Heart left ventricle (tissue), 16 donors: ENCODE measurements around the gene TMEM266. TPM values are rescaled to one million over a fixed set of nuclear protein-coding genes. Genes with fewer than 3 reads are reported as not detected.

Source experiments
- ATAC-seq, 4 donors: fragments of 200-7000 bp; cut with Tn5 transposase; one replicate each; pipeline ENCODE4 v1.9.1; 2020 to 2022; ENCODE audit warnings: moderate library complexity in 4 of 4, mild to moderate bottlenecking in 3 of 4, moderate number of reproducible peaks in 1 of 4
- DNase-seq, 5 donors: peaks; one replicate each; pipeline ENCODE4 v3.0.0-alpha.2; 2020
- H3K27ac ChIP-seq, 12 donors: fragments of 200-600 bp; sonication (generic) in 4 of 12; one replicate each; pipeline versions ENCODE4 v1.5.0 to v1.8.0; 2016 to 2022; ENCODE audit warnings: mild to moderate bottlenecking in 2 of 12
- H3K27me3 ChIP-seq, 9 donors: fragments of 200-600 bp; sonication (generic) in 2 of 9; one replicate each; pipeline versions ENCODE4 v1.5.1 to v1.8.0; 2016 to 2022; ENCODE audit warnings: mild to moderate bottlenecking in 3 of 9
- H3K36me3 ChIP-seq, 9 donors: fragments of 200-600 bp; sonication (generic) in 2 of 9; one replicate each; pipeline versions ENCODE4 v1.5.0 to v1.8.0; 2018 to 2022; ENCODE audit warnings: mild to moderate bottlenecking in 2 of 9
- H3K4me1 ChIP-seq, 12 donors: fragments of 200-600 bp; sonication (generic) in 4 of 12; one replicate each; pipeline versions ENCODE4 v1.5.0 to v1.8.0; 2016 to 2022; ENCODE audit warnings: mild to moderate bottlenecking in 3 of 12
- H3K4me3 ChIP-seq, 12 donors: fragments of 200-600 bp; sonication (generic) in 4 of 12; one replicate each; pipeline versions ENCODE4 v1.5.0 to v1.8.0; 2017 to 2022; ENCODE audit warnings: mild to moderate bottlenecking in 9 of 12, moderate library complexity in 4 of 12
- H3K9me3 ChIP-seq, 12 donors: fragments of 200-600 bp; sonication (generic) in 4 of 12; one replicate each; pipeline versions ENCODE4 v1.5.0 to v1.8.0; 2016 to 2022; ENCODE audit warnings: mild to moderate bottlenecking in 1 of 12
- POLR2A ChIP-seq, 2 donors: fragments of 450-650 bp; IDR thresholded peaks; one replicate each; pipeline ENCODE4 v1.6.1; 2017; ENCODE audit warnings: antibody characterized with exemption in 2 of 2, mild to moderate bottlenecking in 2 of 2, moderate library complexity in 2 of 2
- WGBS, 4 donors: extraction: QIAGEN DNeasy Blood & Tissue Kit in 2 of 4; methylation state at CpG; one replicate each; pipeline versions ENCODE4 v1.1.5 to v1.1.7; 2013 to 2018; 5-methylcytosine and 5-hydroxymethylcytosine counted together
- intact Hi-C, 10 donors: fragments of 100-400 bp; cut with DNase I; formaldehyde crosslinking; loops; one replicate each; pipeline versions ENCODE4 v1.11.1 to v1.14.2; 2022
- polyA plus RNA-seq, 2 donors: library from polyadenylated mRNA; stranded (reverse); fragments of 200-250 nt; gene quantifications; one replicate each; pipeline ENCODE4 v1.2.3, GENCODE V29; 2013
- total RNA-seq, 9 donors: library from RNA; depleted of rRNA in 2 of 9; stranded (reverse); fragments of >200 nt in 2 of 9; fragmentation: NEBNext Ultra II Directional in 3 of 9; extraction: Animal tissue kit (Norgen Biotek cat#: 25700) in 3 of 9; gene quantifications; one replicate each; pipeline versions ENCODE4 v1.1.0 to v1.2.4, GENCODE V29; 2016 to 2023
- TF ChIP-seq, protein P1 (sequence below), 12 donors: fragments of 200-600 bp; sonication (generic) in 4 of 12; IDR thresholded peaks; one replicate each; pipeline versions ENCODE4 v1.5.0 to v1.8.0; 2018 to 2022; ENCODE audit warnings: antibody characterized with exemption in 12 of 12, mild to moderate bottlenecking in 5 of 12
- donor health status: ischemic (EF 13 %, LVEDD 7.1; RV severe dilation, severe dysfunction).
- donor health status: healthy with polysubstance abuse.
- donor health status: DM: no; HTN: yes; CAD: no.
- donor health status: DM: no; HTN: no; CAD: no.
- donor health status: ischemic (EF 25% LVEDD 6.9; RV normal size, moderate dysfunction).
- donor health status: ischemic (EF 25% LVEDD 5.7; RV mildly dilated, moderate dysfunction).
- donor health status: healthy.
- donor health status: DM: yes; HTN: yes; CAD: no.
- donor health status: ischemic (EF 35%, LVEDD 5.7; RV mildly dilated, moderate dysfunction).
- donor health status: nonischemic (EF 11% LVEDD 7.7; RV severe dilation, severe dysfunction).
- donor health status: DM: yes; HTN: yes; CAD: no.
- donor health status: PGD.
- donor health status: ischemic (EF 29% LVEDD 5.4; RV normal size, mild dysfunction).
- donor health status: nonischemic (EF 23%, LVEDD 6.1; RV moderate dilation, normal function).

TMEM266 gene
- total and polyA plus RNA-seq, 11 donors: 0.03 to 0.38 (median 0.28) TPM; not detected in 6

GRCh38 chr15:76185716-76186115 lies 125.9 kb downstream of the TMEM266 start:
- Histone ChIP-seq H3K4me3 (no peak overlapping the region), H3K27ac (no peak overlapping the region), H3K4me1 (peaks cover 0 to 4% (median 0%) of the 10 kb centered on the region in 12 donors), H3K9me3 (no peaks in the 10 kb centered on the region), H3K27me3 (peaks cover 0 to 49% (median 5%) of the 10 kb centered on the region in 9 donors), H3K36me3 (no peaks in the 10 kb centered on the region)
- intact Hi-C loops: loop anchor here in 1 of 10 donors (5.0 kb wide), 1 partner anchor 147 kb away; no protein-coding TSS in a partner anchor
- 41 to 56% (median 49%) methylated on average over 3 of the region's 3 CpGs for WGBS, 4 donors
- ATAC-seq (peak in 2 of 4 donors; percentile 11 to 35), DNase-seq (no peak)
- TF ChIP-seq POLR2A (IDR thresholded peaks at IDR 0.05): no peak
- TF ChIP-seq, protein P1, sequence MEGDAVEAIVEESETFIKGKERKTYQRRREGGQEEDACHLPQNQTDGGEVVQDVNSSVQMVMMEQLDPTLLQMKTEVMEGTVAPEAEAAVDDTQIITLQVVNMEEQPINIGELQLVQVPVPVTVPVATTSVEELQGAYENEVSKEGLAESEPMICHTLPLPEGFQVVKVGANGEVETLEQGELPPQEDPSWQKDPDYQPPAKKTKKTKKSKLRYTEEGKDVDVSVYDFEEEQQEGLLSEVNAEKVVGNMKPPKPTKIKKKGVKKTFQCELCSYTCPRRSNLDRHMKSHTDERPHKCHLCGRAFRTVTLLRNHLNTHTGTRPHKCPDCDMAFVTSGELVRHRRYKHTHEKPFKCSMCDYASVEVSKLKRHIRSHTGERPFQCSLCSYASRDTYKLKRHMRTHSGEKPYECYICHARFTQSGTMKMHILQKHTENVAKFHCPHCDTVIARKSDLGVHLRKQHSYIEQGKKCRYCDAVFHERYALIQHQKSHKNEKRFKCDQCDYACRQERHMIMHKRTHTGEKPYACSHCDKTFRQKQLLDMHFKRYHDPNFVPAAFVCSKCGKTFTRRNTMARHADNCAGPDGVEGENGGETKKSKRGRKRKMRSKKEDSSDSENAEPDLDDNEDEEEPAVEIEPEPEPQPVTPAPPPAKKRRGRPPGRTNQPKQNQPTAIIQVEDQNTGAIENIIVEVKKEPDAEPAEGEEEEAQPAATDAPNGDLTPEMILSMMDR (IDR thresholded peaks at IDR 0.05): peak in 11 of 12 donors; percentile 13 to 47 (median 34)

GRCh38 chr15:76187163-76187562 lies 127.4 kb downstream of the TMEM266 start:
- no peak for DNase-seq
- TF ChIP-seq POLR2A (IDR thresholded peaks at IDR 0.05): no peak
- TF ChIP-seq, protein P1 (IDR thresholded peaks at IDR 0.05): no peak
- WGBS, 4 donors: 62 to 80% (median 68%) methylated on average over 3 to 4 of the region's 4 CpGs
- H3K36me3 ChIP-seq: no peaks in the 10 kb centered on the region
- H3K9me3 ChIP-seq: no peaks in the 10 kb centered on the region
- H3K27ac ChIP-seq: no peak overlapping the region
- H3K4me1 ChIP-seq: peaks cover 0 to 14% (median 6%) of the 10 kb centered on the region in 12 donors
- no peak for ATAC-seq
- intact Hi-C loops: loop anchor here in 1 of 10 donors (5.0 kb wide), 1 partner anchor 145 kb away; no protein-coding TSS in a partner anchor
- no peak overlapping the region for H3K4me3 ChIP-seq
- peaks cover 0 to 55% (median 5%) of the 10 kb centered on the region in 9 donors for H3K27me3 ChIP-seq

GRCh38 chr15:76189106-76189505 lies 129.3 kb downstream of the TMEM266 start:
- Histone ChIP-seq H3K4me3 (no peak overlapping the region), H3K27me3 (peaks cover 0 to 63% (median 5%) of the 10 kb centered on the region in 9 donors), H3K9me3 (no peaks in the 10 kb centered on the region), H3K36me3 (no peaks in the 10 kb centered on the region), H3K27ac (no peak overlapping the region), H3K4me1 (peaks cover 0 to 14% (median 6%) of the 10 kb centered on the region in 12 donors)
- TF ChIP-seq POLR2A (IDR thresholded peaks at IDR 0.05): no peak
- TF ChIP-seq, protein P1 (IDR thresholded peaks at IDR 0.05): no peak
- DNase-seq: no peak
- WGBS, 4 donors: 48 to 56% (median 55%) methylated on average over 2 of the region's 2 CpGs
- intact Hi-C loops: loop anchor here in 1 of 10 donors (5.0 kb wide), 1 partner anchor 143 kb away; no protein-coding TSS in a partner anchor
- ATAC-seq: no peak

DNA sequence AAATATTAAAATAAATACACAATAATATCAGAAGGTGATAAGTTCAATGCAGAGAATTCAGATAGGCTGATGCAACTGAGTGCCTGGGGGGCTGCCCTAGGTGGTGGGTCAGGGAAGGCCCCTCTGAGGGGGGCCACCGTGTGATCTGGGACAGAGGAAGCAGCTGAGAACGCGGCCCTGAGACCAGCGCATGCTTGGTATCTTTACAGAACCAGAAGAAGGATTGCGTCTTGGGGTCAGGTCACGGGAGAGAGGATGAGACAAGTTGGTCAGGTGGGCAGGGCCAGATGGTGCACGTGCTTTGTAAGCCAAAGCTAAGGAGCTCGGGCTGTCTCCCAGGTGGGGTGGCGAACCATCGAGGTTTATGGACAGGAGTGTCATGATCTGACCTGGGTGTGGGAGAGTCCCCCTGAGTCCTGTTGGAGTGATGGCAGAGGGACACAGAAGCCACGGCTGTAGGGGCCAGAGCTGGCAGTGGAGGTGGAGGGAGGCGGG lies 130.3 kb downstream of the TMEM266 start:
- no peak for DNase-seq
- intact Hi-C loops: loop anchor here (2.0 to 10.0 kb wide), 6 partner anchors 125 to 677 kb away; partner anchors contain the start of gene ETFA (in 1 of the 10)
- no peak overlapping the region for H3K4me3 ChIP-seq
- peaks cover 0 to 63% (median 5%) of the 10 kb centered on the region in 9 donors for H3K27me3 ChIP-seq
- ATAC-seq: peak in 2 of 4 donors; percentile 10 to 18
- no peaks in the 10 kb centered on the region for H3K9me3 ChIP-seq
- no peak overlapping the region for H3K27ac ChIP-seq
- WGBS, 4 donors: 55 to 61% (median 58%) methylated on average over 12 of the region's 12 CpGs
- no peak for TF ChIP-seq POLR2A (IDR thresholded peaks at IDR 0.05)
- TF ChIP-seq, protein P1 (IDR thresholded peaks at IDR 0.05): no peak
- no peaks in the 10 kb centered on the region for H3K36me3 ChIP-seq
- peaks cover 0 to 14% (median 6%) of the 10 kb centered on the region in 12 donors for H3K4me1 ChIP-seq
